D721Med (cell line): ENCODE data around the gene ANKZF1.
"Not testable (repeated sequence)": the region's sequence is repeated elsewhere in the genome, so short reads cannot be mapped to it uniquely, and the experiment has no call there.

Experiments
- DNase-seq: peaks from one replicate; pipeline ENCODE4 v3.0.0; 2011; ENCODE audit warnings: low spot score; ENCODE audit not compliant: insufficient read length
- FAIRE-seq: peaks from 2 replicates; lab custom pipeline; 2011; peaks lifted over from hg19 to GRCh38; lab: Jason Lieb, UNC
- CTCF ChIP-seq: IDR thresholded peaks from 2 replicates; pipeline ENCODE4 v1.5.1; 2012; ENCODE audit warnings: mild to moderate bottlenecking, control low read depth; ENCODE audit not compliant: insufficient read depth; ENCODE audit errors: missing control alignments

The ANKZF1 gene

DNA sequence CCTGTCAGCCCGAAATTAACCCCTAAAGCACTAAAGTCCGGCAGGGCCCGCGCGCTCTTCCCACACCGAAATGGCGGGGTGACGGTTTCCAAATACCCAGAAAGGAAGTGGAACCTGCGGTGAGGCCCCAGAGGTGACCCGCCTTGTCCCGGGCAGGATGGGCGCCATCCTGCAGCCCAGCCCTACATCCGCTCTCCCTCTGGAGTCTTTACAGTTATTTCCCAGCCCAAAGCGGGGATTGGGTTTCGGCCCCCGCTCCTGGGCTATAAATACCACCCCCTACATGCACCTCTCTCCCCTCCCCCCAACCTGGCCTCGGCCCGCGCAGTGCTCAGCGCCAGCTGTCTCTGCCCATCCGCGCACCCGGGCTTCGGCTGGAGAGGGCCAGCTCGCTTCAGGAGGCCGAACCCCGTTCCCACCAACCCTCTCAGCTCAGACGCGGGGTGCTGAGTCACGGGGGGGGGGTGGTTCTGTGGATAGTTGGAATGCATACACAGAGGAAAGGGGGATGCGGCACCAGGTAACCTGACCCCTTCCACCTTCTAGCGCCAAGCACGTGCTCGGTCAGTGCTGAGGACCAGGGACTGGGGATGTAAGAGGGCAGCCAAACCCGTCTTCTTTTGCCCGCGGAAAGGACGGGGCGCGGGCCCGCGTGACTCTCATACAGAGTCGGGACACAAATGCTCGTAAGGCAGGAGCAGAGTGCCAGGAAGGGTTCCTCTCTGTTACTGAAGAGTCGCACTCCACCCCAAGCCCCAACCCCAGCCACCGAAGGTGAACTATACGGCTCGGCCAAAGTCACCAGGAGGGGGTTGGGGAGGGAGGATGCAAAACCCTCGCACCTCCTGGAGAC lies 23.5 kb downstream of the ANKZF1 start, which contains the start of gene TUBA4B:
Gene TUBA4B, plus strand, starts transcription at position 344 of the 853 bp plus-strand sequence. Its CDS starts 165 bp downstream, at position 509.
- TF ChIP-seq CTCF: no peak
- DNase-seq (no peak), FAIRE-seq (no peak)

DNA sequence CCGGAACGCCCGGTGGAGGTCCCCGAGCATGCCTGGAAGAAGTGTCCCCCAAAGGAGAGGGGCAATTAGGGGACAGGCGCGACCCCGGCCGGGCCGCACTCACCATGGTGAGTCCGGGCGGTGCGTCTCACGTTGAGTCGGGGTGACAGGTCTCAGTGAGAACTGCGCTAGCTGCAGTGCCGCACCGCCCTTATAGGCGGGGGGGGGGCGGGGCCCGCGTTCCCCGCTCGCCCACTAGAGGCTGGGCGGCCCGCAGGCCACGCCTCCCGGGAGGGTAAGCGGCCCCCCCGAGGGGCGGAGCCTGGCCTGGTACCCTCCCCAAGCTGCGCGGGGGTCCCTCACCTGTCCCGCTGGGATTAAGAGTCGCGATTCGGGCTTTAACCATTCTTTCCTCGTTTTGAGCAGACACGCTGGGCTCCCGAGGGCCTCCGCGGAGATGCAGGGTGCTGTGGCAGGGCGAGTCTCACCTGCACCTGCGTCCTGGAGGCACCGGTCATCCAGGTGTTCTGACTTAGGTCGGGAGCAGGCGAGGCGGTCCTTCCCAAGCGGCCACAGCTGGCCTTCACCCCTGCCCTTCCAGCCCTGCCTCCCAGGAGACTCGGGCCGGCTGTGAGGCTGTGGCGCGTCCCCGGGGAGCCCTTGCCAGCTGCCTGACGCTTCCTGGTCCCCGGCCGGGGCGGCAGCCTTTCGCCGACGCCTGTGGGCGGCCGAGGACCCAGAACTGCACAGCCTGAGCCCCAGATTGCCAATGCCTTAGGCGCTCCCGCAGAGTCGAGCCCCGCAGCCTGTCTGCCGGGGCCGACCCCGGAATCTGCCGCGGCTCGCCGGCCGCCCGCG lies 24.4 kb downstream of the ANKZF1 start, which contains the start of gene TUBA4A:
Gene TUBA4A, minus strand, starts transcription at position 166 of the 837 bp plus-strand sequence. Its CDS starts 60 bp downstream, at position 106.
- DNase-seq (peak; percentile 93), FAIRE-seq (no peak)
- no peak for TF ChIP-seq CTCF

GRCh38 chr2:219254590-219255201 lies 25.1 kb downstream of the ANKZF1 start:
- TF ChIP-seq CTCF: no peak
- FAIRE-seq (no peak), DNase-seq (no peak)

- not testable (repeated sequence) for DNase-seq, FAIRE-seq
These were observed 29.3 kb downstream of the ANKZF1 start for GRCh38 chr2:219258942-219259341.

- TF ChIP-seq CTCF: no peak
- no peak for DNase-seq
- no peak for FAIRE-seq
These were observed 31.6 kb downstream of the ANKZF1 start for GRCh38 chr2:219261024-219261855.

- no peak for FAIRE-seq
- DNase-seq: no peak
- no peak for TF ChIP-seq CTCF
These were observed 36.6 kb downstream of the ANKZF1 start for GRCh38 chr2:219266232-219266631.
